Fibroblast of lung (primary cell): ENCODE data around the gene CSPG5. TPM values are rescaled to one million over a fixed set of nuclear protein-coding genes. Genes with fewer than 3 reads are reported as not detected.

ENCODE experiments used
- DNase-seq, 2 donors: peaks; one replicate each; pipeline versions ENCODE4 v3.0.0 to v3.0.0-alpha.2; 2010; ENCODE audit warnings: low read depth in 2 of 2
- H2AFZ ChIP-seq: 2 replicates; pipeline ENCODE4 v1.5.1; 2012; ENCODE audit warnings: low read length, control low read depth, inconsistent platforms
- H3K27ac ChIP-seq: 2 replicates; pipeline ENCODE4 v1.5.1; 2011; ENCODE audit warnings: low read length, control low read depth; ENCODE audit not compliant: insufficient read depth
- H3K27me3 ChIP-seq: 2 replicates; pipeline ENCODE4 v1.5.1; 2011; ENCODE audit warnings: mild to moderate bottlenecking, low read length; ENCODE audit not compliant: control insufficient read depth, insufficient read depth
- H3K36me3 ChIP-seq: 2 replicates; pipeline ENCODE4 v1.5.1; 2011; ENCODE audit warnings: low read length; ENCODE audit not compliant: control insufficient read depth, insufficient read depth
- H3K4me1 ChIP-seq: 2 replicates; pipeline ENCODE4 v1.5.1; 2011; ENCODE audit warnings: low read length; ENCODE audit not compliant: control insufficient read depth, insufficient read depth; ENCODE audit errors: extremely low read depth
- H3K4me2 ChIP-seq: 2 replicates; pipeline ENCODE4 v1.5.1; 2011; ENCODE audit warnings: low read length, control low read depth; ENCODE audit not compliant: insufficient read depth; ENCODE audit errors: extremely low read depth
- H3K4me3 ChIP-seq, 4 experiments: fragments of 200-600 bp in 1 of 4; sonication (generic) in 1 of 4; replicated peaks in 1 of 4; 2 replicates each; pipeline ENCODE4 v1.5.1; 2011 to 2016; ENCODE audit warnings: low read length in 4 of 4, low read depth in 3 of 4, mild to moderate bottlenecking in 3 of 4, control low read depth in 2 of 4, inconsistent platforms in 1 of 4, mixed read lengths in 1 of 4; ENCODE audit not compliant: insufficient read depth in 1 of 4; ENCODE audit errors: control extremely low read depth in 1 of 4
- H3K79me2 ChIP-seq: 2 replicates; pipeline ENCODE4 v1.5.1; 2012; ENCODE audit warnings: mild to moderate bottlenecking, low read length, inconsistent platforms; ENCODE audit not compliant: control insufficient read depth, insufficient read depth
- H3K9ac ChIP-seq: 2 replicates; pipeline ENCODE4 v1.5.1; 2011; ENCODE audit warnings: mild to moderate bottlenecking, low read length, control low read depth; ENCODE audit not compliant: insufficient read depth
- H3K9me3 ChIP-seq: 2 replicates; pipeline ENCODE4 v1.5.1; 2012; ENCODE audit warnings: low read depth, low read length; ENCODE audit not compliant: control insufficient read depth, insufficient read depth
- H4K20me1 ChIP-seq: 2 replicates; pipeline ENCODE4 v1.5.1; 2011; ENCODE audit warnings: low read length; ENCODE audit not compliant: control insufficient read depth, insufficient read depth; ENCODE audit errors: extremely low read depth
- EZH2 ChIP-seq: IDR thresholded peaks from 2 replicates; pipeline ENCODE4 v1.5.1; 2012; ENCODE audit warnings: low read length, control low read depth, mild to moderate bottlenecking; ENCODE audit errors: missing control alignments
- polyA plus RNA-seq, 2 donors: library from polyadenylated mRNA; depleted of rRNA in 1 of 2; stranded (reverse) in 1 of 2; unstranded in 1 of 2; fragments of >200 nt; gene quantifications; 2 replicates each; pipeline ENCODE4 v1.2.1, GENCODE V29; 2011 to 2012; ENCODE audit warnings: missing spikeins in 1 of 2
- total RNA-seq: library from RNA; depleted of rRNA; stranded (reverse); fragments of >200 nt; gene quantifications from 2 replicates; pipeline ENCODE4 v1.2.1, GENCODE V29; 2014
- TF ChIP-seq, protein P1 (sequence below), 2 donors: IDR thresholded peaks in 1 of 2; conservative IDR thresholded peaks in 1 of 2; 1 replicate in 1 of 2; 2 replicates in 1 of 2; pipeline ENCODE4 v1.5.1; 2011 to 2012; ENCODE audit warnings: low read length in 2 of 2, control low read depth in 1 of 2, inconsistent platforms in 1 of 2, low read depth in 1 of 2, mild to moderate bottlenecking in 1 of 2

CSPG5 gene
- total and polyA plus RNA-seq, 2 donors (not counting 1 experiment from before 2014, with no cell fraction given): 0.17 TPM; not detected in 1

DNA sequence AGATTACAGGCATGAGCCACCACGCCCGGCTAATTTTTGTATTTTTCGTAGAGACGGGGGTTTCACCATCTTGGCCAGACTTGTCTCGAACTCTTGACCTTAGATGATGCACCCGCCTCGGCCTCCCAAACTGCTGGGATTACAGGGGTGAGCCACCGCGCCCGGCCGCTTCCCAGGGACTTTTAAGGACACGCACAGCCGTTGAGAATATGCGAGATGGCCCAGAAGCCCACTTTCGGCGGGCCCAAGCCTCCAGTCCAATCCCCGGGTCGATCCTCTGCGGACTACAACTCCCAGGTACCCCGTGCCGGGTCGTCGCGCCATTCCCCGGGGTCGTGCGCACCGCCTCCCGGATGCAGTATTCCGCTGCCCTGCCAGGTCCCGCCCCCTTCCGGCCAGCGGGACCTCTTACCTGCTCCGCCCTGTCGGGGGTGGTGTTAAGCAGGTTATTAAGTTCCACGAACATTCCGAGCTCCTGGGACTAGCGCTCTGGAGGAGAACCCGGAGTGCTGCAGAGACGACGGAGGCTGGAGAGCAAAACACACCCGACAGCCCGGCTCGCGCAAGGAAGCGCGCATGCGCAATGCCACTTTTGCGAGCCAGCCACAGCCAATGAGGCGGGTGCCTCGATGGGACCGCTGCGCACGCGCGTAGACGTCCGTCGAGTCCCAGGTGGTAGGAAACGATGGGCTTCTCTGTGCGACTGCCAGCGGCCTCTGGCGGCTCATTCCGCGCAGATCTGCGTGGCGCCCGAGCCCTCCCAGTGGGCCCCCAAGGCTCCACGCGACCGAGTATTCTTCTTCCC lies 65.3 kb downstream of the CSPG5 start, which contains the start of gene ELP6:
Gene ELP6 (minus strand): TSS at position 588 of the 805 bp plus-strand sequence. CDS start 122 bp downstream, at position 466.
- TF ChIP-seq, protein P1, sequence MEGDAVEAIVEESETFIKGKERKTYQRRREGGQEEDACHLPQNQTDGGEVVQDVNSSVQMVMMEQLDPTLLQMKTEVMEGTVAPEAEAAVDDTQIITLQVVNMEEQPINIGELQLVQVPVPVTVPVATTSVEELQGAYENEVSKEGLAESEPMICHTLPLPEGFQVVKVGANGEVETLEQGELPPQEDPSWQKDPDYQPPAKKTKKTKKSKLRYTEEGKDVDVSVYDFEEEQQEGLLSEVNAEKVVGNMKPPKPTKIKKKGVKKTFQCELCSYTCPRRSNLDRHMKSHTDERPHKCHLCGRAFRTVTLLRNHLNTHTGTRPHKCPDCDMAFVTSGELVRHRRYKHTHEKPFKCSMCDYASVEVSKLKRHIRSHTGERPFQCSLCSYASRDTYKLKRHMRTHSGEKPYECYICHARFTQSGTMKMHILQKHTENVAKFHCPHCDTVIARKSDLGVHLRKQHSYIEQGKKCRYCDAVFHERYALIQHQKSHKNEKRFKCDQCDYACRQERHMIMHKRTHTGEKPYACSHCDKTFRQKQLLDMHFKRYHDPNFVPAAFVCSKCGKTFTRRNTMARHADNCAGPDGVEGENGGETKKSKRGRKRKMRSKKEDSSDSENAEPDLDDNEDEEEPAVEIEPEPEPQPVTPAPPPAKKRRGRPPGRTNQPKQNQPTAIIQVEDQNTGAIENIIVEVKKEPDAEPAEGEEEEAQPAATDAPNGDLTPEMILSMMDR (conservative IDR thresholded peaks at IDR 0.05 in 1 of 2, IDR thresholded peaks at IDR 0.05 in 1 of 2; ENCODE audit: low read depth in 1 of 2, low read length in 2 of 2): peak in 1 of 2 donors; percentile 37
- no peak for TF ChIP-seq EZH2
- H2AFZ ChIP-seq: peak within 1 kb of the TSS; percentile 82
- no peaks in the 10 kb centered on the region for H3K9me3 ChIP-seq
- H3K36me3 ChIP-seq: peaks cover 5% of the 10 kb centered on the region
- H3K9ac ChIP-seq: peak within 1 kb of the TSS; percentile 79
- H3K4me1 ChIP-seq: peaks cover 4% of the 10 kb centered on the region
- H3K4me3 ChIP-seq: peak within 1 kb of the TSS; percentile 57 to 91 (median 87)
- H4K20me1 ChIP-seq: no peaks in the 10 kb centered on the region
- peak within 1 kb of the TSS; percentile 94 for H3K4me2 ChIP-seq
- H3K27me3 ChIP-seq: no peaks in the 10 kb centered on the region
- peak within 1 kb of the TSS; percentile 90 for H3K27ac ChIP-seq
- H3K79me2 ChIP-seq: peaks cover 21% of the 10 kb centered on the region
- peak; percentile 94 to 96 for DNase-seq

DNA sequence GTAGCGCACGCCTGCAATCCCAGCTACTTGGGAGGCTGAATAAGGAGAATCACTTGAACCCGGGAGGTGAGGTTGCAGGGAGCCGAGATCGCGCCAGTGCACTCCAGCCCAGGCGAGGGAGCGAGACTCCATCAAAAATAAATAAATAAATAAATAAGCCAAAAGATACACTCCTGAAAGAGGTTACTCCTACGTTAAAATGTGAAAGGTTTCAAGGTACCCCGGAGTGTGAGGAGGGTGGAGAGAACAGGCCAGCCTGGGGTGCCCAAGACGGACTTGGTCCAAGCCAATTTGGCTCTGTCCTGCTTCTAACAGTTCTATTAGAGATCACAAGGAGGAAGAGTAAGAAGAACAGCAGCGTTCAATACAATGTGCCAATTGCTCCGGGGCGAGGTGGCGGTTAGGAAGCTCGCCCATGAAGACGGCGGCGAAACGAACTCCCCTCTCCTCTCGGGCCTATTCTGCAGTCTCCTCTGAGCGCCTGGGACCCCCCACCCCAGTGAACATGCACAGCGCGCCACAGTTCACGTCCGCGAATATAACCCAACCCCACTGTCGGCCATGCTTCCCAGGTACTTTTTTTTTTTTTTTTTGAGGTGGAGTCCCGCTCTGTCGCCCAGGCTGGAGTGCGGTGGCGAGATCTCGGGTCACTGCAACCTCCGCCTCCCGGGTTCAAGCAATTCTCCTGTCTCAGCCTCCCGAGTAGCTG lies 66.1 kb downstream of the CSPG5 start:
- H3K9ac ChIP-seq: peak overlapping the region; percentile 79
- H3K79me2 ChIP-seq: peaks cover 21% of the 10 kb centered on the region
- no peaks in the 10 kb centered on the region for H3K27me3 ChIP-seq
- peaks cover 4% of the 10 kb centered on the region for H3K4me1 ChIP-seq
- H3K36me3 ChIP-seq: peaks cover 5% of the 10 kb centered on the region
- H2AFZ ChIP-seq: peak overlapping the region; percentile 68
- H4K20me1 ChIP-seq: no peaks in the 10 kb centered on the region
- no peaks in the 10 kb centered on the region for H3K9me3 ChIP-seq
- DNase-seq: peak; percentile 23 to 25
- H3K4me3 ChIP-seq: peak overlapping the region; percentile 57 to 91 (median 87)
- H3K4me2 ChIP-seq: peak overlapping the region; percentile 94
- peak overlapping the region; percentile 90 for H3K27ac ChIP-seq
- TF ChIP-seq EZH2: no peak
- TF ChIP-seq, protein P1 (conservative IDR thresholded peaks at IDR 0.05 in 1 of 2, IDR thresholded peaks at IDR 0.05 in 1 of 2; ENCODE audit: low read depth in 1 of 2, low read length in 2 of 2): no peak

Other genes starting within 250 kb of the CSPG5 start
- gene PTPN23, start 197.8 kb downstream of the CSPG5 start, total RNA-seq: 11.6 and 19.7 TPM in 2 replicates
- 1.5 and 2.7 TPM in 2 replicates for gene PTPN23, start 197.8 kb downstream of the CSPG5 start, polyA plus RNA-seq
- gene SCAP, start 102.9 kb downstream of the CSPG5 start, total RNA-seq: 51.6 and 67.7 TPM in 2 replicates
- 13.6 and 16.7 TPM in 2 replicates for gene SCAP, start 102.9 kb downstream of the CSPG5 start, polyA plus RNA-seq
- gene ELP6, start 65.2 kb downstream of the CSPG5 start, total RNA-seq: 20.0 and 35.2 TPM in 2 replicates
- 37.2 and 45.8 TPM in 2 replicates for gene ELP6, start 65.2 kb downstream of the CSPG5 start, polyA plus RNA-seq
- gene SMARCC1, start 203.0 kb upstream of the CSPG5 start, total RNA-seq: 23.1 and 27.0 TPM in 2 replicates
- gene SMARCC1, start 203.0 kb upstream of the CSPG5 start, polyA plus RNA-seq: 23.6 and 31.1 TPM in 2 replicates
- gene DHX30, start 224.3 kb upstream of the CSPG5 start, total RNA-seq: 43.1 and 47.1 TPM in 2 replicates
- 27.4 and 38.8 TPM in 2 replicates for gene DHX30, start 224.3 kb upstream of the CSPG5 start, polyA plus RNA-seq